Type B pancreatic cell (in vitro differentiated cells): ENCODE data around the gene AFTPH. TPM values are rescaled to one million over a fixed set of nuclear protein-coding genes. Genes with fewer than 3 reads are reported as not detected.

Source experiments
- DNase-seq: peaks from one replicate; pipeline ENCODE4 v3.0.0; 2021; ENCODE audit warnings: mixed read lengths; ENCODE audit not compliant: unreplicated experiment; ENCODE audit errors: extremely low spot score
- H3K27ac Mint-ChIP-seq: 2 replicates; pipeline ENCODE4 v1.8.0; 2021; ENCODE audit warnings: mild to moderate bottlenecking, mixed read lengths
- H3K27me3 Mint-ChIP-seq: 2 replicates; pipeline ENCODE4 v1.8.0; 2021; ENCODE audit warnings: mixed read lengths
- H3K36me3 Mint-ChIP-seq: 2 replicates; pipeline ENCODE4 v1.8.0; 2021; ENCODE audit warnings: mixed read lengths
- H3K4me1 Mint-ChIP-seq: one replicate; pipeline ENCODE4 v1.8.0; 2021; ENCODE audit warnings: mixed read lengths; ENCODE audit not compliant: unreplicated experiment
- H3K4me3 Mint-ChIP-seq: 2 replicates; pipeline ENCODE4 v1.8.0; 2021; ENCODE audit warnings: mild to moderate bottlenecking, mixed read lengths
- H3K9me3 Mint-ChIP-seq: 2 replicates; pipeline ENCODE4 v1.8.0; 2021; ENCODE audit warnings: mixed read lengths
- total RNA-seq: library from RNA; stranded (reverse); gene quantifications from 2 replicates; pipeline ENCODE4 v1.2.1, GENCODE V29; 2021; ENCODE audit warnings: low replicate concordance
- TF ChIP-seq, protein P1 (sequence below): fragments of 200-600 bp; sonication (generic); conservative IDR thresholded peaks from 2 replicates; pipeline ENCODE4 v1.5.0; 2021; ENCODE audit warnings: antibody characterized with exemption, mild to moderate bottlenecking

Gene AFTPH
- total RNA-seq, 1 donor from 2014 or later = 26.4 TPM

DNA sequence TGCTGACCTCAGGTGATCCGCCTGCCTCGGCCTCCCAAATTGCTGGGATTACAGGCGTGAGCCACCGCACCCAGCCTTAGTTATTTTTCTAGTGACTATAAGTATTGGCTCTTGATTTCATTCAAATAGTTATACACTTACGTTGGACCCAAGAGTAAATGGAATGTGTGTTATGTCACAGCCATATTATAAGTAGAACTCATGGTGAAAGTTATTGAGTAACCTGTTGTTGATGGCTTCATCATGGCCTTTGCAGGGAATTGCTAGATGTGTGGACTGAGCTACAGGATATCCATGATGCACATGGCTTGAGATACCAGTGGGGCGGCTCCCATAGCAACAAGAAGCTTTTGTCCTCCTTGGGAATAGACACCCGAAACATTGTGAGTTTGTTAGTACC lies 44.7 kb downstream of the AFTPH start:
- DNase-seq = no peak
- H3K4me3 Mint-ChIP-seq = no peak overlapping the region
- H3K27ac Mint-ChIP-seq = no peak overlapping the region

GRCh38 chr2:64574871-64575270 lies 50.7 kb downstream of the AFTPH start:
- Mint-ChIP-seq H3K27me3 (no peaks in the 10 kb centered on the region), H3K27ac (no peak overlapping the region), H3K4me3 (no peak overlapping the region), H3K36me3 (peaks cover 23% of the 10 kb centered on the region), H3K4me1 (no peaks in the 10 kb centered on the region), H3K9me3 (no peaks in the 10 kb centered on the region)
- TF ChIP-seq, protein P1, sequence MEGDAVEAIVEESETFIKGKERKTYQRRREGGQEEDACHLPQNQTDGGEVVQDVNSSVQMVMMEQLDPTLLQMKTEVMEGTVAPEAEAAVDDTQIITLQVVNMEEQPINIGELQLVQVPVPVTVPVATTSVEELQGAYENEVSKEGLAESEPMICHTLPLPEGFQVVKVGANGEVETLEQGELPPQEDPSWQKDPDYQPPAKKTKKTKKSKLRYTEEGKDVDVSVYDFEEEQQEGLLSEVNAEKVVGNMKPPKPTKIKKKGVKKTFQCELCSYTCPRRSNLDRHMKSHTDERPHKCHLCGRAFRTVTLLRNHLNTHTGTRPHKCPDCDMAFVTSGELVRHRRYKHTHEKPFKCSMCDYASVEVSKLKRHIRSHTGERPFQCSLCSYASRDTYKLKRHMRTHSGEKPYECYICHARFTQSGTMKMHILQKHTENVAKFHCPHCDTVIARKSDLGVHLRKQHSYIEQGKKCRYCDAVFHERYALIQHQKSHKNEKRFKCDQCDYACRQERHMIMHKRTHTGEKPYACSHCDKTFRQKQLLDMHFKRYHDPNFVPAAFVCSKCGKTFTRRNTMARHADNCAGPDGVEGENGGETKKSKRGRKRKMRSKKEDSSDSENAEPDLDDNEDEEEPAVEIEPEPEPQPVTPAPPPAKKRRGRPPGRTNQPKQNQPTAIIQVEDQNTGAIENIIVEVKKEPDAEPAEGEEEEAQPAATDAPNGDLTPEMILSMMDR = no peak
- no peak for DNase-seq

More for the DNA sequence above, 44.7 kb downstream of the AFTPH start:
- TF ChIP-seq, protein P1 = no peak
- Mint-ChIP-seq H3K9me3 (no peaks in the 10 kb centered on the region), H3K36me3 (peaks cover 20% of the 10 kb centered on the region), H3K4me1 (peaks cover 19% of the 10 kb centered on the region), H3K27me3 (no peaks in the 10 kb centered on the region)

DNA sequence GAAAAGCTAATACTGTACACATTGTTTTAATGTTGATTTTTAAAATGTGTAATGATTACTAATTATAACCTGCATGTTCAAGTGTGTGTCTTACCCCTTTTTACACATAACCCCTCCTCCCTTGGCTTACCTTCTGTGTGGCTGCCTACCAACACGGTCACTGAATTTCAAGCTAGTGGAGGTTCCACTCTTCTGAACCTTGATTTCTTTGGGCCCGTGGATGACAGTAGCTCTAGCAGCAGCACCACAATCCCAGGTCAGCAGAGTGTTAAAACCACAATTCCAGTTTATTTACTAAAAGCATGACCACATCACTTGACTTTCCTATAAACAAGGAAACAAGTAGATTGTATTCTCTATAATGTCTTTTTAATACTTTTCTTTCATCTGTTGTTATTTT lies 56.9 kb downstream of the AFTPH start:
- no peak for DNase-seq
- Mint-ChIP-seq H3K36me3 (peaks cover 13% of the 10 kb centered on the region), H3K4me1 (no peaks in the 10 kb centered on the region), H3K27ac (no peak overlapping the region), H3K9me3 (no peaks in the 10 kb centered on the region), H3K4me3 (no peak overlapping the region), H3K27me3 (no peaks in the 10 kb centered on the region)
- TF ChIP-seq, protein P1 = no peak

DNA sequence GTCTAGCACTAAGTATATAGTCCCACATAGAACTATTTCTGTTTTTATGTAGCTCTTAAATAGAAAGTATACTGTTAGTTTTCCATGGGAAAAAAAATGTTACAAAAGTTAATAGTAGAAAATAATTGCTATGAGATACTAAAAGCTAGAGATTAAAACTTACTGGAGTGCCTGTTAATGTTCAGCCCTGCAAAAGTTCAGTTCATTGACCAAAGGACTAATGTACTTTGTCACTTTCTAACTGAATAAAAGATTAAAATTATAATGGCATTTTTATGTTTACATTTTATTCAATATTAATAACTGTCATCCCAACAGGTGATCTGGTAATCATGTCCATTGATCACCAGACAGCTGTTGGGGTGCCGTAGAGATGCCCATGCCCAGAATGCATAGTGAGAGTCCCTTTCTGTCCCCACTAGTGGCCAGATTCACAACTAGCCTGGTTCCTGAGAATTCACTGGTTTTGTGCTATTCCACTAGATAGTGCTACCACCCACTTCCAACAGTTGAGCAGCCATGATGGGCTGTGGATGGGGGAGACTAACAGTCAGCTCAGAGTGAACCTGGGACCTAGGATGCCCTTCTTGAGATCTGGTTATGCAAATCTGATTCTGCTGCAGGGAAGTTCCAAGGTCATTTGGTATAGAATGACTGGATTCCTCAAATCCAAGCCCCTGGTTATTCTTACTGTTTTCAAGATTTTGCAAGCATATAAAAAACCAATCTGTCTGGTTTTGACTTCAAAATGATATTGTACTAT lies 57.8 kb downstream of the AFTPH start:
- DNase-seq = no peak
- Mint-ChIP-seq H3K9me3 (no peaks in the 10 kb centered on the region), H3K4me1 (no peaks in the 10 kb centered on the region), H3K36me3 (peaks cover 14% of the 10 kb centered on the region), H3K27me3 (no peaks in the 10 kb centered on the region), H3K27ac (no peak overlapping the region), H3K4me3 (no peak overlapping the region)
- TF ChIP-seq, protein P1 = no peak

DNA sequence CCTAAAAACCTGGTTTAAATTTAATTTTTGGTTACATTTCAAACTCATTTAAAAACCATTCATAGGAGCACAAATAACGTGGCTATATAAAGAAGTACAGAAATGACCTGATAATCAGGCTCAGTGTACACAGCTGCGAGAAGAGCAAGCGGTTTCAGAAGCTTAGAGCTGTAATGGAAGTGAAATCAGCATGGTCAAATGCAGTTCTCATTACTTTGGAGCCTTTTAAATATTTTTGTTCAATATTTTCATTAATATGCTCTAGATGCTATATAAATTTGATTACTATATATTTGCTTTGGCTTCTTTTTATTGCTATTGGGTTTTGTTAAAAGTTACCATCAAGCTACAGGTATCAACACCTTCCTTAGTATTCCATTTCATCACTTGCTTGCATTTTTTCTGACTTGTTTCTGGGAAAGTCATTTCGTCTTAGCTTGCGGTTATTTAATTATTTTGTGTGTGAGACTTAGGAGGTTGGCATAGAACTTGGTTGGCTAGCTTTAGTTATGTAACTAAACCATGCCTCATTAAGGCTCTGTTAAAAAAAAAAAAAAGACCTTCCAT lies 58.7 kb downstream of the AFTPH start:
- Mint-ChIP-seq H3K4me1 (no peaks in the 10 kb centered on the region), H3K27me3 (no peaks in the 10 kb centered on the region), H3K36me3 (peaks cover 13% of the 10 kb centered on the region), H3K9me3 (no peaks in the 10 kb centered on the region), H3K4me3 (no peak overlapping the region), H3K27ac (no peak overlapping the region)
- DNase-seq = no peak
- TF ChIP-seq, protein P1 = no peak
